ENCODE data around the gene FAM13A.

Gene FAM13A

DNA sequence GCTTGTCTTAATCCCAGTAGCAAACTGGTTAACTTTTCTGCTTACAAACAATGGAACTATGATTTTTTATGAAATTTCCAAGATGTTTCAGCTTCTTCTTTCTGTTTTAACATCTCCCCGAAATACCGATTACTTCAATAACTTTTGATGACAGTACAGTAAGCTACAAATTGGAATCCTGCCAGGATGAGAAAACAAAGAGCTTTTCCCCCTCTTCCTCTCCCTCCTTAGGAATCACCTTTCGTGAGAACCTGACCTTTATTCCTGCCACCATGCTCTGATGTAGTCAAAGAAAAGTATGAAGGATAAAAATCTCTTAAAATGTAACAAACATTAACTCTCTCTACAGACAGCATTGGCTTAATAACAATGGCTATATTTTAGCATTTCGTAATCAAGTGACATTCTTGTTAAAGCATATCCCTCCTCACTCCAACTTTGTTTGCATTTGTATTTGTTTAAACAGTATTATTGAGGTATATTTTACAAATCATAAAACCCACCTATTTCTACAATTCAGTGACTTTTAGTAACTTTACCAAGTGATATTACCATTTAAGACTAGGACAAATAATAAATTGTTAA lies 210.7 kb downstream of the FAM13A start:
- H3K4me3 ChIP-seq (ENCODE audit: severe bottlenecking), result no peak overlapping the region
- H3K36me3 ChIP-seq (ENCODE audit: low read depth), result no peaks in the 10 kb centered on the region
- peak; percentile 19; the same call in 2 of the 3 replicates for ATAC-seq (ENCODE audit: low read depth)
- H3K27me3 ChIP-seq (ENCODE audit: insufficient read depth, poor library complexity, severe bottlenecking), result no peaks in the 10 kb centered on the region
- H3K4me1 ChIP-seq (ENCODE audit: insufficient read depth, poor library complexity, severe bottlenecking), result peaks cover 12% of the 10 kb centered on the region
- TF ChIP-seq, protein P1, sequence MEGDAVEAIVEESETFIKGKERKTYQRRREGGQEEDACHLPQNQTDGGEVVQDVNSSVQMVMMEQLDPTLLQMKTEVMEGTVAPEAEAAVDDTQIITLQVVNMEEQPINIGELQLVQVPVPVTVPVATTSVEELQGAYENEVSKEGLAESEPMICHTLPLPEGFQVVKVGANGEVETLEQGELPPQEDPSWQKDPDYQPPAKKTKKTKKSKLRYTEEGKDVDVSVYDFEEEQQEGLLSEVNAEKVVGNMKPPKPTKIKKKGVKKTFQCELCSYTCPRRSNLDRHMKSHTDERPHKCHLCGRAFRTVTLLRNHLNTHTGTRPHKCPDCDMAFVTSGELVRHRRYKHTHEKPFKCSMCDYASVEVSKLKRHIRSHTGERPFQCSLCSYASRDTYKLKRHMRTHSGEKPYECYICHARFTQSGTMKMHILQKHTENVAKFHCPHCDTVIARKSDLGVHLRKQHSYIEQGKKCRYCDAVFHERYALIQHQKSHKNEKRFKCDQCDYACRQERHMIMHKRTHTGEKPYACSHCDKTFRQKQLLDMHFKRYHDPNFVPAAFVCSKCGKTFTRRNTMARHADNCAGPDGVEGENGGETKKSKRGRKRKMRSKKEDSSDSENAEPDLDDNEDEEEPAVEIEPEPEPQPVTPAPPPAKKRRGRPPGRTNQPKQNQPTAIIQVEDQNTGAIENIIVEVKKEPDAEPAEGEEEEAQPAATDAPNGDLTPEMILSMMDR (IDR thresholded peaks at IDR 0.05; ENCODE audit: poor library complexity, severe bottlenecking), result no peak
- H3K27ac ChIP-seq (ENCODE audit: poor library complexity, severe bottlenecking), result no peak overlapping the region
- H3K9me3 ChIP-seq (ENCODE audit: severe bottlenecking), result no peaks in the 10 kb centered on the region
- DNase-seq (ENCODE audit: low spot score), result no peak

DNA sequence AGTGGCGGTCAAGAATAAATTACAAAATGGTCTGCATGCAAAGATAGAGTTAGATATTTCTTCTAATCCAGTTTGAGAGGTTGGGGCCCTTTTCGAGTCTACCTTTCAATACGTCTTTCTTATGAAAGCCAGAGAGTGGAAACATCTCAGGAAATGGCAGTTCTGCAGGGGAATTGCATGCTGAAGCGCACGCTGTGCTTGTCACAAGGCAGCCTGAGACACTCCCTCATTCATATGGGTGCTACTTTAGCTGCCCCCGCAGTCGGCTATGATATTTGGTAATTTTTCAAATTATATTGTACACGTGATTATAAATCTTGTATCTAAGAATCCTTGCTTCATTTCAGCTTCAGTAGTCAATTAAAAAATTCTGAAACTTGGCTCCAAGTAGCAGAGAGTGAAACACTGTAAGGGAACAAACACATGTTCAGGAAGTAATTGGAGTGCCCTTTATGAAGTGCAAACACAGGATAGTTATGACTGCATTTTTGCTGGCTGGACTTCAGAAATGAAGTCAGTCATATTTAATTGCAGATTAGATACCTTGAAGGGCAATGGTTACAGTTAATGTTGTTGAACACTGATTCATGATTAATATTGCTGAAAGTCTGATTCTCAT lies 213.8 kb downstream of the FAM13A start:
- Histone ChIP-seq H3K27ac (ENCODE audit: poor library complexity, severe bottlenecking) (no peak overlapping the region), H3K9me3 (ENCODE audit: severe bottlenecking) (no peaks in the 10 kb centered on the region), H3K36me3 (ENCODE audit: low read depth) (no peaks in the 10 kb centered on the region), H3K4me3 (ENCODE audit: severe bottlenecking) (no peak overlapping the region), H3K27me3 (ENCODE audit: insufficient read depth, poor library complexity, severe bottlenecking) (no peaks in the 10 kb centered on the region), H3K4me1 (ENCODE audit: insufficient read depth, poor library complexity, severe bottlenecking) (peaks cover 12% of the 10 kb centered on the region)
- TF ChIP-seq, protein P1 (IDR thresholded peaks at IDR 0.05; ENCODE audit: poor library complexity, severe bottlenecking), result no peak
- ATAC-seq (ENCODE audit: low read depth) (no peak), DNase-seq (ENCODE audit: low spot score) (no peak)

DNA sequence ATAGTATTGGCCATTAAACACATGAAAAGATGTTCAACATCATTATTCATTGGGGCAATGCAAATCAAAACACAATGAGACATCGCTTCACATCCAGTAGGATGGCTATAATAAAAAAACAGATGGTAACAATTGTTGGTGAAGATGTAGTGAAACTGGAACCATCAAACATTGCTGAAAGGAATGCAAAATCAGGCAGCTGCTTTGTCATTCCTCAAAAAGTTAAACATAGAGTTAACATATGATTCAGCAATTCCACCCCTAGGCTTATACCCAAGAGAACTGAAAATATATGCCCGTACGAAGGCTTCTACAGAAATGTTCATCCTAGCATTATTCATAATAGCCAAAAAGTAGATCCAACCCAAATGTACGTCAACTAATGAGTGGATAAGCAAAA lies 215.3 kb downstream of the FAM13A start:
- Histone ChIP-seq H3K36me3 (ENCODE audit: low read depth) (no peaks in the 10 kb centered on the region), H3K4me1 (ENCODE audit: insufficient read depth, poor library complexity, severe bottlenecking) (peaks cover 9% of the 10 kb centered on the region), H3K27ac (ENCODE audit: poor library complexity, severe bottlenecking) (no peak overlapping the region), H3K27me3 (ENCODE audit: insufficient read depth, poor library complexity, severe bottlenecking) (no peaks in the 10 kb centered on the region), H3K4me3 (ENCODE audit: severe bottlenecking) (no peak overlapping the region), H3K9me3 (ENCODE audit: severe bottlenecking) (no peaks in the 10 kb centered on the region)
- no peak for ATAC-seq (ENCODE audit: low read depth)
- no peak for DNase-seq (ENCODE audit: low spot score)
- TF ChIP-seq, protein P1 (IDR thresholded peaks at IDR 0.05; ENCODE audit: poor library complexity, severe bottlenecking), result no peak

DNA sequence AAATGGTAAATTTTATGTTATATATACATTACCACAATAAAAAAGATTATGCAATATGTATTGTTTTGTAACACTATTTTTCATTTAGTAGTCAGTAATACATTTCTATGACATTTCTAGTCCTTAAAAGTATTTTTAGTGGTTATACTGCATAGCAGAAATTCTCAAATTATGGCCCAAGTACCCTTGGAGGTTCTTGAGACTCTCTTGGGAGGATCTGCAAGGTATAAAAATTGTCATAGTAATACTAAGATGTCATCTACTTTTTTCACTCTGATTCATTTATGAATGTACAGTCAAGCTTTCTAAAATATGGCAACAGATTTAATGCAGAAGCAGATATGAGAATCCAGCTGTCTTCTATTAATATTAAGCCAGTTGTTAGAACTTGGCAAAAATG lies 220.8 kb downstream of the FAM13A start:
- H3K27me3 ChIP-seq (ENCODE audit: insufficient read depth, poor library complexity, severe bottlenecking), result no peaks in the 10 kb centered on the region
- H3K9me3 ChIP-seq (ENCODE audit: severe bottlenecking), result no peaks in the 10 kb centered on the region
- no peak overlapping the region for H3K4me3 ChIP-seq (ENCODE audit: severe bottlenecking)
- no peaks in the 10 kb centered on the region for H3K4me1 ChIP-seq (ENCODE audit: insufficient read depth, poor library complexity, severe bottlenecking)
- TF ChIP-seq, protein P1 (IDR thresholded peaks at IDR 0.05; ENCODE audit: poor library complexity, severe bottlenecking), result no peak
- ATAC-seq (ENCODE audit: low read depth) (no peak), DNase-seq (ENCODE audit: low spot score) (no peak)
- no peaks in the 10 kb centered on the region for H3K36me3 ChIP-seq (ENCODE audit: low read depth)
- no peak overlapping the region for H3K27ac ChIP-seq (ENCODE audit: poor library complexity, severe bottlenecking)

DNA sequence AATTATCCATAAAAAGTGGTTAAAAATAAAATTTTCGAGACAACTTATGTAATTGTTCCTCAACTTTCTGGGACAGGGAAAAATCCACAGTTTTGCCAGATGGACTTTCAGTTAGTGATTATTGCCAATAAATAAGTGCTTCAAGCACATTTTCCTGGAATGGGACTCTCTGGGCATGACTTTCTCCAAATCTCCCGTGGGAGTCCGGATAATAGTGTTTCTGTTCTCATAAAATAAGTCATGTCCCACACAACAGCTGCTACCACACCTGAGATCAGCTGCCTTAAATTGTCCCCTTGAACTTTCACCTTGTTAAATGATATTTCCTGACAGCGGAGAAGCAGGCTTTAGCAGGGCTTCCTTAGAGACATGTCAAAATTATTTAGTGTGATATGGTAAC lies 226.0 kb downstream of the FAM13A start:
- H3K27ac ChIP-seq (ENCODE audit: poor library complexity, severe bottlenecking), result no peak overlapping the region
- no peaks in the 10 kb centered on the region for H3K9me3 ChIP-seq (ENCODE audit: severe bottlenecking)
- no peaks in the 10 kb centered on the region for H3K4me1 ChIP-seq (ENCODE audit: insufficient read depth, poor library complexity, severe bottlenecking)
- no peaks in the 10 kb centered on the region for H3K36me3 ChIP-seq (ENCODE audit: low read depth)
- TF ChIP-seq, protein P1 (IDR thresholded peaks at IDR 0.05; ENCODE audit: poor library complexity, severe bottlenecking), result no peak
- H3K4me3 ChIP-seq (ENCODE audit: severe bottlenecking), result no peak overlapping the region
- no peak for DNase-seq (ENCODE audit: low spot score)
- no peak for ATAC-seq (ENCODE audit: low read depth)
- H3K27me3 ChIP-seq (ENCODE audit: insufficient read depth, poor library complexity, severe bottlenecking), result no peaks in the 10 kb centered on the region
